Psoas muscle (tissue), 8 donors: ENCODE results near the gene KPNA4. TPM values are rescaled to one million over a fixed set of nuclear protein-coding genes. Genes with fewer than 3 reads are reported as not detected.

Source experiments
- ATAC-seq, 4 donors: fragments of 200-7000 bp; cut with Tn5 transposase; one replicate each; pipeline ENCODE4 v1.9.1; 2020; ENCODE audit warnings: moderate library complexity in 3 of 4, mild to moderate bottlenecking in 2 of 4
- DNase-seq, 2 donors: peaks; one replicate each; pipeline ENCODE4 v3.0.0-alpha.2; 2020
- H3K27ac ChIP-seq: fragments of 200-600 bp; one replicate; pipeline ENCODE4 v1.8.0; 2022
- H3K27me3 ChIP-seq, 3 donors: fragments of 200-600 bp in 1 of 3; one replicate each; pipeline versions ENCODE4 v1.6.1 to v1.8.0; 2013 to 2022; ENCODE audit warnings: low read length in 2 of 3, mild to moderate bottlenecking in 2 of 3, moderate library complexity in 1 of 3; ENCODE audit not compliant: insufficient read depth in 3 of 3
- H3K36me3 ChIP-seq, 2 donors: fragments of 200-600 bp in 1 of 2; one replicate each; pipeline versions ENCODE4 v1.6.1 to v1.8.0; 2013 to 2022; ENCODE audit warnings: low read depth in 1 of 2, mild to moderate bottlenecking in 1 of 2, moderate library complexity in 1 of 2; ENCODE audit not compliant: insufficient read depth in 1 of 2
- H3K4me1 ChIP-seq: fragments of 200-600 bp; one replicate; pipeline ENCODE4 v1.8.0; 2022
- H3K4me3 ChIP-seq: fragments of 200-600 bp; one replicate; pipeline ENCODE4 v1.8.0; 2022; ENCODE audit warnings: mild to moderate bottlenecking
- H3K9me3 ChIP-seq: fragments of 200-600 bp; one replicate; pipeline ENCODE4 v1.8.0; 2022
- WGBS, 3 donors: extraction: QIAGEN DNeasy Blood & Tissue Kit; methylation state at CpG; one replicate each; pipeline versions ENCODE4 v1.1.6 to v1.1.7; 2013; 5-methylcytosine and 5-hydroxymethylcytosine counted together
- intact Hi-C, 2 donors: fragments of 100-400 bp; cut with DNase I; formaldehyde crosslinking; loops; one replicate each; pipeline versions ENCODE4 v1.11.0 to v1.14.2; 2022
- polyA plus RNA-seq, 3 donors: library from polyadenylated mRNA; stranded (reverse); fragments of 200-250 nt; gene quantifications; one replicate each; pipeline ENCODE4 v1.2.3, GENCODE V29; 2013
- total RNA-seq, 4 donors: library from RNA; stranded (reverse); fragmentation: NEBNext Ultra II Directional in 2 of 4; extraction: Animal tissue kit (Norgen Biotek cat#: 25700) in 2 of 4; gene quantifications; one replicate each; pipeline versions ENCODE4 v1.2.1 to v1.2.4, GENCODE V29; 2021 to 2023
- TF ChIP-seq, protein P1 (sequence below): fragments of 200-600 bp; IDR thresholded peaks from one replicate; pipeline ENCODE4 v1.8.0; 2022; ENCODE audit warnings: antibody characterized with exemption
- donor health status: healthy with polysubstance abuse.
- donor health status: DM: no; HTN: no; CAD: no; lungs with moderate emphysema.
- donor health status: Bipolar disorder and iron deficiency.
- donor health status: healthy.
- donor health status: DM: yes; HTN: yes; CAD: no.
- donor health status: DM: no; HTN: no; CAD: no.
- donor health status: DM: no; HTN: no; CAD: no.
- donor health status: DM: yes; HTN: yes; CAD: no.

The KPNA4 gene
- total and polyA plus RNA-seq, 7 donors, result 48.5 to 236 (median 197) TPM

DNA sequence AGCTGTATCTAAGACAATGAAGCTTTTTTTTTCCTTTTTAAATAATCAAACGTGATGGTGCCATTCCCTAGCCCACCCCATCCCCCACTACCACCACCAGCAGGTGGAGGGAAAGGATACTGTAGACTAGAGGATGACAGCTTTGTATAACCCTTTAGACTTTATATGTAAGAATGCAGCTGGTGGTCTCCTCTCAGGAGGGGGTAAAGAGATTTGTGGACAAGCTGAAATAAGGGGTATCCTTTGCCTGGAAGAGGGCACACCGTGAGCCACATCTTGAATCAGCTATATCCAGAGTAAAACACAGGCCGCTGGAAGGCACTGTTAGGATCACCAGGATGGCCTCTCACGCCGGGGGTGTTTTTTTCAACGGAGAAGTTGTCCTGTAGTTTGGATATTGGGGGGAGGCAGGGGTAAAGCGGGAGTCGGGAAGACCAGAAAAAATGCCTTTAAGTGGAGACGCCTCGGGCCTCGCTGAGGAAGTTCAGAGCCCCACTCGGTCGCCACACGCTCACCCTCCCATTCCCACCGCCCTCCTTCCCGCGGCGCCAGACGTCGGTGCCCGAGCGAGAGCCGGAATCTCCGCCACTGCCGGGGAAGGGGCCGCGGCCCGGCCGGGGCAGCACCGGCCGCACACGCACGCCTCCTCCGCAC is 986 bp downstream of the KPNA4 start:
- Histone ChIP-seq H3K27ac (peak overlapping the region; percentile 99), H3K9me3 (no peaks in the 10 kb centered on the region), H3K4me1 (peaks cover 58% of the 10 kb centered on the region), H3K4me3 (peak overlapping the region; percentile 93), H3K36me3 (peaks cover 0 to 18% of the 10 kb centered on the region in 2 donors), H3K27me3 (no peaks in the 10 kb centered on the region)
- intact Hi-C loops, result no loop called here
- TF ChIP-seq, protein P1, sequence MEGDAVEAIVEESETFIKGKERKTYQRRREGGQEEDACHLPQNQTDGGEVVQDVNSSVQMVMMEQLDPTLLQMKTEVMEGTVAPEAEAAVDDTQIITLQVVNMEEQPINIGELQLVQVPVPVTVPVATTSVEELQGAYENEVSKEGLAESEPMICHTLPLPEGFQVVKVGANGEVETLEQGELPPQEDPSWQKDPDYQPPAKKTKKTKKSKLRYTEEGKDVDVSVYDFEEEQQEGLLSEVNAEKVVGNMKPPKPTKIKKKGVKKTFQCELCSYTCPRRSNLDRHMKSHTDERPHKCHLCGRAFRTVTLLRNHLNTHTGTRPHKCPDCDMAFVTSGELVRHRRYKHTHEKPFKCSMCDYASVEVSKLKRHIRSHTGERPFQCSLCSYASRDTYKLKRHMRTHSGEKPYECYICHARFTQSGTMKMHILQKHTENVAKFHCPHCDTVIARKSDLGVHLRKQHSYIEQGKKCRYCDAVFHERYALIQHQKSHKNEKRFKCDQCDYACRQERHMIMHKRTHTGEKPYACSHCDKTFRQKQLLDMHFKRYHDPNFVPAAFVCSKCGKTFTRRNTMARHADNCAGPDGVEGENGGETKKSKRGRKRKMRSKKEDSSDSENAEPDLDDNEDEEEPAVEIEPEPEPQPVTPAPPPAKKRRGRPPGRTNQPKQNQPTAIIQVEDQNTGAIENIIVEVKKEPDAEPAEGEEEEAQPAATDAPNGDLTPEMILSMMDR, result no peak
- DNase-seq (no peak), ATAC-seq (no peak)
- 0 to 1% (median 1%) methylated on average over 12 to 34 of the region's 34 CpGs for WGBS, 3 donors

GRCh38 chr3:160562952-160563351 is 2.4 kb downstream of the KPNA4 start:
- TF ChIP-seq, protein P1, result no peak
- Histone ChIP-seq H3K36me3 (peaks cover 0 to 7% of the 10 kb centered on the region in 2 donors), H3K4me3 (peak overlapping the region; percentile 93), H3K27ac (peak overlapping the region; percentile 63), H3K27me3 (no peaks in the 10 kb centered on the region), H3K4me1 (peaks cover 72% of the 10 kb centered on the region), H3K9me3 (no peaks in the 10 kb centered on the region)
- no peak for ATAC-seq
- WGBS, 3 donors, result 52 to 69% (median 66%) methylated on average over 3 of the region's 3 CpGs
- intact Hi-C loops, result no loop called here
- DNase-seq, result no peak

DNA sequence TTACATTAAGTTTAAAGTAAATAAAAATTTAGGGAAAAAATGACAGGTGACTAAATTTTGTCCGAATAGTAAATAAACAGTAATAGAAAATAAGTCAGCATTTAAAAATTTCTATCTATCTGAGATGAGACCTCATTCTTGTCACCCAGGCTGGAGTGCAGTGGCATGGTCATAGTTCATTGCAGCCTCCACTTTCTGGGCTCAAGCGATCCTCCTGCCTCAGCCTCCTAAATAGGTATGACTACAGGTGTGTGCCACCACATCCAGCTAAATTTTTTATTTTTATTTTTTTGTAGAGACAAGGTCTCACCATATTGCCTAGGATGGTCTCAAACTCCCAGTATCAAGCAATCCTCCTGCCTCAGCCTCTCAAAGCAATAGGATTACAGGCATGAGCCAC is 7.8 kb downstream of the KPNA4 start:
- WGBS, 3 donors, result 98 to 99% (median 99%) methylated on average over 2 of the region's 2 CpGs
- H3K36me3 ChIP-seq, result no peaks in the 10 kb centered on the region
- no peaks in the 10 kb centered on the region for H3K9me3 ChIP-seq
- H3K4me1 ChIP-seq, result peaks cover 77% of the 10 kb centered on the region
- TF ChIP-seq, protein P1, result no peak
- H3K27ac ChIP-seq, result no peak overlapping the region
- DNase-seq (no peak), ATAC-seq (no peak)
- intact Hi-C loops, result no loop called here
- H3K4me3 ChIP-seq, result no peak overlapping the region
- no peaks in the 10 kb centered on the region for H3K27me3 ChIP-seq

GRCh38 chr3:160556141-160556540 is 9.2 kb downstream of the KPNA4 start:
- DNase-seq (no peak), ATAC-seq (no peak)
- Histone ChIP-seq H3K36me3 (no peaks in the 10 kb centered on the region), H3K27ac (no peak overlapping the region), H3K27me3 (no peaks in the 10 kb centered on the region), H3K4me3 (no peak overlapping the region), H3K4me1 (peaks cover 62% of the 10 kb centered on the region), H3K9me3 (no peaks in the 10 kb centered on the region)
- WGBS, 3 donors, result 61 to 73% (median 62%) methylated on average over 2 of the region's 2 CpGs
- intact Hi-C loops, result no loop called here
- TF ChIP-seq, protein P1, result no peak

DNA sequence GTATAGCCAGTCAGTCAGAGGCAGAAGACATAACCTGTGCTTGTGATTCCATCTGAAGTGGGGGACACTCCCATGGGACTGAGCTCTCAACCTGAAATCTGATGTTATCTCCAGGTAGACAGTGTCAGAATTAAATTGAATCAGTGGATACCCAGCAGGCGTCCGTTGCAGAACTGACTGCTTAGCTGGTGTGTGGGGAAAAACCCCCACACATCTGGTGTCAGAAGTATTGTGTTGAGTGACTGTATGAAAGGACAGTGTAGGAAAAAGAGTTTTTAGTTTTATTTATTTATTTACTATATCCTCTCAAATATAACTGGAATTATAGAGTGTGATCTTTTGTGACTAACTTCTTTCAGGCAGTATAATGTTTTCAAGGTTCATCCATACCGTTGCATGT is 10.4 kb downstream of the KPNA4 start:
- 94 to 100% (median 97%) methylated on average over 3 of the region's 3 CpGs for WGBS, 3 donors
- Histone ChIP-seq H3K36me3 (no peaks in the 10 kb centered on the region), H3K27me3 (no peaks in the 10 kb centered on the region), H3K9me3 (no peaks in the 10 kb centered on the region), H3K27ac (no peak overlapping the region), H3K4me1 (peaks cover 52% of the 10 kb centered on the region), H3K4me3 (no peak overlapping the region)
- ATAC-seq (no peak), DNase-seq (no peak)
- TF ChIP-seq, protein P1, result no peak
- intact Hi-C loops, result no loop called here
